Gastrocnemius medialis (tissue), 4 donors: ENCODE results near the gene HSCB. TPM values are rescaled to one million over a fixed set of nuclear protein-coding genes. Genes with fewer than 3 reads are reported as not detected.
A peak's percentile ranks its signal among the peaks of the same experiment; 100 is the strongest.
"Not testable (repeated sequence)": the region's sequence is repeated elsewhere in the genome, so short reads cannot be mapped to it uniquely, and the experiment has no call there.

Source experiments
- ATAC-seq, 2 donors: fragments of 150-250 bp; one replicate each; pipeline ENCODE4 v1.9.1; 2016
- DNase-seq, 2 donors: peaks; one replicate each; pipeline ENCODE4 v3.0.0-alpha.2; 2019
- H3K27ac ChIP-seq, 4 donors: fragments of 200-600 bp; sonication (generic); 1 replicate in 1 of 4; 2 replicates in 3 of 4; pipeline ENCODE4 v1.5.1; 2016 to 2018; ENCODE audit warnings: mild to moderate bottlenecking in 2 of 4, moderate library complexity in 1 of 4
- H3K27me3 ChIP-seq, 3 donors: fragments of 200-600 bp; sonication (generic) in 2 of 3; 1 replicate in 1 of 3; 2 replicates in 2 of 3; pipeline versions ENCODE4 v1.5.1 to v1.6.0; 2016 to 2019; ENCODE audit warnings: mild to moderate bottlenecking in 1 of 3, moderate library complexity in 1 of 3
- H3K36me3 ChIP-seq, 2 donors: fragments of 200-600 bp; sonication (generic) in 1 of 2; one replicate each; pipeline ENCODE4 v1.5.1; 2017 to 2018
- H3K4me1 ChIP-seq, 2 donors: fragments of 200-600 bp; sonication (generic) in 1 of 2; one replicate each; pipeline ENCODE4 v1.5.1; 2016 to 2017; ENCODE audit warnings: mild to moderate bottlenecking in 2 of 2
- H3K4me3 ChIP-seq, 4 donors: fragments of 200-600 bp; sonication (generic) in 3 of 4; 1 replicate in 1 of 4; 2 replicates in 3 of 4; pipeline ENCODE4 v1.5.1; 2016 to 2019; ENCODE audit warnings: mild to moderate bottlenecking in 2 of 4
- H3K9me3 ChIP-seq, 3 donors: fragments of 200-600 bp; sonication (generic) in 2 of 3; 1 replicate in 1 of 3; 2 replicates in 2 of 3; pipeline ENCODE4 v1.5.1; 2016 to 2019
- POLR2A ChIP-seq, 2 donors: fragments of 450-650 bp; IDR thresholded peaks; one replicate each; pipeline ENCODE4 v1.6.1; 2017; ENCODE audit warnings: antibody characterized with exemption in 2 of 2, mild to moderate bottlenecking in 2 of 2, moderate library complexity in 2 of 2
- in situ Hi-C, 4 donors: fragments of 200-750 bp; cut with MboI; loops; one replicate each; pipeline versions ENCODE4 v1.15.0 to v1.8.0; 2017; ENCODE audit warnings: low sequenced_read_pairs in 4 of 4
- intact Hi-C: fragments of 100-400 bp; cut with DNase I; formaldehyde crosslinking; loops from one replicate; pipeline ENCODE4 v1.15.1; 2023; ENCODE audit warnings: low total_unique reads
- total RNA-seq, 4 donors: library from RNA; depleted of rRNA; stranded (reverse); fragments of >200 nt; gene quantifications; one replicate each; pipeline versions ENCODE4 v1.1.0 to v1.2.3, GENCODE V29; 2016
- TF ChIP-seq, protein P1 (sequence below), 5 experiments: fragments of 450-650 bp in 3 of 5; fragments of 200-600 bp in 2 of 5; sonication (generic) in 2 of 5; IDR thresholded peaks in 4 of 5; conservative IDR thresholded peaks in 1 of 5; 1 replicate in 4 of 5; 2 replicates in 1 of 5; pipeline ENCODE4 v1.5.1; 2016 to 2019; ENCODE audit warnings: antibody characterized with exemption in 5 of 5, mild to moderate bottlenecking in 3 of 5, moderate library complexity in 3 of 5

HSCB gene, protein sequence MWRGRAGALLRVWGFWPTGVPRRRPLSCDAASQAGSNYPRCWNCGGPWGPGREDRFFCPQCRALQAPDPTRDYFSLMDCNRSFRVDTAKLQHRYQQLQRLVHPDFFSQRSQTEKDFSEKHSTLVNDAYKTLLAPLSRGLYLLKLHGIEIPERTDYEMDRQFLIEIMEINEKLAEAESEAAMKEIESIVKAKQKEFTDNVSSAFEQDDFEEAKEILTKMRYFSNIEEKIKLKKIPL
- total RNA-seq = 10 to 100 TPM; 14.4 to 30.4 (median 22.9) TPM

DNA sequence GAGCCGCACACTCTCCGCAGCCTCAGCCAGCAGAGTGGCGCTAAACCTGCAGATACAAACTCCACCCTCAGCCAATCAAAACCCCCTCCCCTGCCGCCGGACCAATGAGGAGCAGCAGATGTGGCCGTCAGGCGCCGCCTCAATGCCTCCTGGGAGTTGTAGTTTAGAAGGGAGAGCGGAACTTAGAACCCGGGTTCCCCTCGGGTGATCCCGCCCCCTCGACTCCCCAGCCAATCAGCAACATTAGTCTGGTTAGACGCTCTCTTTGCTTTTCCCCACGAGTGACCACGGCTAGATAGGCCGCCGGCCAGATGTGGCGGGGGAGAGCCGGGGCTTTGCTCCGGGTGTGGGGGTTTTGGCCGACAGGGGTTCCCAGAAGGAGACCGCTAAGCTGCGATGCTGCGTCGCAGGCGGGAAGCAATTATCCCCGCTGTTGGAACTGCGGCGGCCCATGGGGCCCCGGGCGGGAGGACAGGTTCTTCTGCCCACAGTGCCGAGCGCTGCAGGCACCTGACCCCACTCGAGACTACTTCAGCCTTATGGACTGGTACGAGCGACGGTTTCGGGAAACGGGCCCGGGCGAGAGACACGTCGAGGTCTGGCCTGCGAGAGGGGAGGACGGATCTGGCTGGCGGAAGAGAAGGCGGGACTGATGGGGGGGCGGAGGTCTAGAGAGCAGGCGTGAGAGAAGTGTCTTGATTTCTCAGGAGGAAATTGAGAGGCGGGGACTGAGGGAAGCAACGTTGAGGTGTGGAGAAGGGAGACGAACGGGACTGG is at the start of gene HSCB, which contains the start of gene CHEK2:
TSS of gene HSCB (plus strand) at position 255 of the 777 bp plus-strand sequence. CDS start at position 312, 57 bp downstream.
TSS of gene CHEK2 (minus strand) at position 36 of the 777 bp plus-strand sequence. CDS start 7,099 bp downstream, outside the sequence.
- intact Hi-C loops (loop anchor here (1.0 to 10.0 kb wide), 3 partner anchors 30 to 137 kb away; partner anchors contain the start of genes CCDC117 and XBP1), in situ Hi-C loops (loop anchor here in 1 of 4 donors (10.0 kb wide), 1 partner anchor 137 kb away; no protein-coding TSS in a partner anchor)
- peaks cover 0 to 34% of the 10 kb centered on the region in 2 donors for H3K36me3 ChIP-seq
- peak; percentile 99 for ATAC-seq
- H3K9me3 ChIP-seq = no peaks in the 10 kb centered on the region
- H3K27ac ChIP-seq = peak within 1 kb of the TSS; percentile 90 to 99 (median 94)
- peaks cover 12 to 13% of the 10 kb centered on the region in 2 donors for H3K4me1 ChIP-seq
- DNase-seq = peak; percentile 98
- TF ChIP-seq, protein P1, sequence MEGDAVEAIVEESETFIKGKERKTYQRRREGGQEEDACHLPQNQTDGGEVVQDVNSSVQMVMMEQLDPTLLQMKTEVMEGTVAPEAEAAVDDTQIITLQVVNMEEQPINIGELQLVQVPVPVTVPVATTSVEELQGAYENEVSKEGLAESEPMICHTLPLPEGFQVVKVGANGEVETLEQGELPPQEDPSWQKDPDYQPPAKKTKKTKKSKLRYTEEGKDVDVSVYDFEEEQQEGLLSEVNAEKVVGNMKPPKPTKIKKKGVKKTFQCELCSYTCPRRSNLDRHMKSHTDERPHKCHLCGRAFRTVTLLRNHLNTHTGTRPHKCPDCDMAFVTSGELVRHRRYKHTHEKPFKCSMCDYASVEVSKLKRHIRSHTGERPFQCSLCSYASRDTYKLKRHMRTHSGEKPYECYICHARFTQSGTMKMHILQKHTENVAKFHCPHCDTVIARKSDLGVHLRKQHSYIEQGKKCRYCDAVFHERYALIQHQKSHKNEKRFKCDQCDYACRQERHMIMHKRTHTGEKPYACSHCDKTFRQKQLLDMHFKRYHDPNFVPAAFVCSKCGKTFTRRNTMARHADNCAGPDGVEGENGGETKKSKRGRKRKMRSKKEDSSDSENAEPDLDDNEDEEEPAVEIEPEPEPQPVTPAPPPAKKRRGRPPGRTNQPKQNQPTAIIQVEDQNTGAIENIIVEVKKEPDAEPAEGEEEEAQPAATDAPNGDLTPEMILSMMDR (IDR thresholded peaks at IDR 0.05 in 4 of 5, conservative IDR thresholded peaks at IDR 0.05 in 1 of 5) = peak in 1 of 5 experiments; percentile 15
- TF ChIP-seq POLR2A (IDR thresholded peaks at IDR 0.05) = peak; percentile 64 to 75
- H3K4me3 ChIP-seq = peak within 1 kb of the TSS; percentile 62 to 98 (median 82)
- no peaks in the 10 kb centered on the region for H3K27me3 ChIP-seq

DNA sequence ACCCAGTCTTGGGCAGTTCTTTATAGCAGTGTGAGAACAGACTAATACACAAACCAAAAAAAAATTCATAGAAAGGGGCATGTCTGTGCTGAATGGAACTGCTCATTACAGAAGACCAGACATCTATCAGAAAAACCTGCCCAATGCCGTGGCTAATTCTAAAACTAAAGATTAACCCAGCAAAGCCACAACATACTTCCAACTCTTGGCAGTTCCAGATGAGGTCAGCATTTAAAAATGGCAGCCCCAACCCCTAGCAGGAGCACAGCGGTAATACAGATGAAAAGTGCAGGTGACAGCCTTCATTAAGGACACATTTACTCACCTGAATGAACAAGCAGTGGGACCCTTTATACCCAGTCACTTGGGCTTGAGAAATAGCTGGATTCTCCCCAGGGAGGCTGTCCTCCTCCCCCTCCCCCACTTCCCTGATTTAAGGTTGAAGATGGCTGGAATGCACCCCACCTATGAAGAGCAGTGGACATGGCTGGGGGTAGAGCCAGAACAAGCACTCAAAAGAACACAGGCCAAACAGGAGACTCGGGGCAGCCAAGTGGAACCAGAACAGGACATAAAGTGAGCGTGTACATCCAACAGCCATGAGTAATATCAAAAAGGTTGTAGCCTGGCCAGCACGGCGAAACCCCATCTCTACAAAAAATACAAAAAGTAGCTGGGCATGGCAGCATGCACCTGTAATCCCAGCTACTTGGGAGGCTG is 48.6 kb upstream of the HSCB start:
- in situ Hi-C loops, H3K36me3 ChIP-seq, DNase-seq, intact Hi-C loops, H3K9me3 ChIP-seq, H3K27ac ChIP-seq, H3K4me3 ChIP-seq, H3K4me1 ChIP-seq, ATAC-seq, H3K27me3 ChIP-seq: not testable (repeated sequence)

DNA sequence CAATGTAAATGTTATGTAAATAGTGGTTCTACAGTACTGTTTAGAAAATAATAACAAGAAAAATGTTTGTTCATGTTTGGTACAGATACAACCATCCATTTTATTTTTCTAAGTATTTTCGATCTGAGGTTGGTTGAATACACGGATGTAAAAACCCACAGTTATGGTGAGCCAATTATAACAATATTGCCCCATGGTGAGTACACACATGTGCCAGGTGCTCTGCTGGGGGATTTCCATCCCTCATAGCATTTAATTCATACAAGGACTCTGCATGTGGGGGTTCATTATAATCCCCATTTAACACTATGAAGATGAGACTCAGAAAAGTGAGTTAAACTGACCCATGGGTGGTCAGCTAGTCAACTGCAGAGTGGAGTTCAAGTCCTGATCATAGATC is 38.9 kb upstream of the HSCB start:
- Histone ChIP-seq H3K27ac (no peak overlapping the region), H3K9me3 (no peaks in the 10 kb centered on the region), H3K4me3 (no peak overlapping the region), H3K4me1 (no peaks in the 10 kb centered on the region), H3K36me3 (no peaks in the 10 kb centered on the region), H3K27me3 (no peaks in the 10 kb centered on the region)
- in situ Hi-C loops = no loop called here
- TF ChIP-seq, protein P1 (IDR thresholded peaks at IDR 0.05 in 4 of 5, conservative IDR thresholded peaks at IDR 0.05 in 1 of 5) = no peak
- no peak for TF ChIP-seq POLR2A (IDR thresholded peaks at IDR 0.05)
- ATAC-seq (no peak), DNase-seq (no peak)
- intact Hi-C loops = no loop called here

DNA sequence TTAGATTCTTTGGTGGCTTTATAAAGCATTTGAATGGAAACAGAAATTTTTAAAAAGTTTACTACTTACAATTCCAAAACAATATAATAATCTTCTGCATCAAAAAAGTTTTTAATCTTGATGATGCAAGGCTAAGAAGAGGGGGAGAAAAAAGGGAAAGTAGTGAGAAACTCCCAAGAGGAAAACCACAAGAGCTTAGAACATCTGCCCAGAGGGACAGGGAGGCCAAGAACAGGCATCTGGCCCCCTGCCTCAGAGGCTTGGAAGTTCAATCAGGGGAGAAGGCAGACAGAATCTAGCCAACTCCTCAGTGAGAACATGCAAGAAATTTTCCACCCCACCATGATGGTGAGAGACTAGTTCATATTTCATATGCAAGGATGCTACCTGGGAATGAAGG is 38.4 kb upstream of the HSCB start:
- in situ Hi-C loops = no loop called here
- no peak for DNase-seq
- H3K4me1 ChIP-seq = no peaks in the 10 kb centered on the region
- no peaks in the 10 kb centered on the region for H3K27me3 ChIP-seq
- TF ChIP-seq, protein P1 (IDR thresholded peaks at IDR 0.05 in 4 of 5, conservative IDR thresholded peaks at IDR 0.05 in 1 of 5) = no peak
- no peak for TF ChIP-seq POLR2A (IDR thresholded peaks at IDR 0.05)
- H3K27ac ChIP-seq = no peak overlapping the region
- intact Hi-C loops = no loop called here
- no peak overlapping the region for H3K4me3 ChIP-seq
- H3K9me3 ChIP-seq = no peaks in the 10 kb centered on the region
- H3K36me3 ChIP-seq = no peaks in the 10 kb centered on the region
- no peak for ATAC-seq
